HCT116 (cell line): ENCODE data around the gene FBN1. TPM values are rescaled to one million over a fixed set of nuclear protein-coding genes. Genes with fewer than 3 reads are reported as not detected.

Source experiments
- ATAC-seq: fragments of 200-7000 bp; cut with Tn5 transposase; 2 replicates; pipeline ENCODE4 v1.9.1; 2020; ENCODE audit warnings: mild to moderate bottlenecking, moderate library complexity
- BruUV-seq: library from RNA; stranded (reverse); fragments of 400-500 nt; replicated peaks from 2 replicates; lab custom pipeline; 2021; lab: Mats Ljungman, UMichigan
- CTCF ChIA-PET: fragments of 300-600 bp; sonication (Branson Sonifier 250); formaldehyde crosslinking; loops from one replicate; lab custom pipeline; 2021; ENCODE audit warnings: antibody characterized with exemption; lab: Charles Lee
- POLR2A ChIA-PET: fragments of 300-600, 350-600 bp; sonication (Branson Sonifier 250); formaldehyde crosslinking; loops from one replicate; lab custom pipeline; 2021; ENCODE audit warnings: antibody characterized with exemption; lab: Charles Lee
- RAD21 ChIA-PET, 2 experiments: fragments of 300-600 bp; sonication (Branson Sonifier 250); formaldehyde crosslinking; loops; one replicate each; lab custom pipeline; 2023; ENCODE audit warnings: low total read pairs in 2 of 2; ENCODE audit not compliant: uncharacterized antibody in 2 of 2, unreplicated experiment in 2 of 2, low non-redundant PET in 1 of 2; lab: Charles Lee
- DNase-seq: peaks from one replicate; pipeline ENCODE4 v3.0.0-alpha.2; 2010; ENCODE audit warnings: low read depth, low spot score
- H2AFZ ChIP-seq: fragments of 200-600 bp; shearing (Covaris generic), sonication (generic); 2 replicates; pipeline ENCODE4 v1.6.1; 2017; ENCODE audit warnings: low read depth, mixed run types, mixed read lengths, antibody characterized with exemption, low read length; ENCODE audit not compliant: poor library complexity, severe bottlenecking
- H3K27ac ChIP-seq: 2 replicates; pipeline ENCODE4 v1.5.1; 2012; ENCODE audit warnings: low read depth, low read length
- H3K27me3 ChIP-seq: fragments of 200-600 bp; sonication (generic); 2 replicates; pipeline ENCODE4 v1.6.1; 2016; ENCODE audit warnings: mixed run types, low read length, mixed read lengths; ENCODE audit not compliant: insufficient read depth
- H3K36me3 ChIP-seq, 2 experiments: fragments of 200-500 bp in 1 of 2; fragments of 200-600 bp in 1 of 2; sonication (Bioruptor generic) in 1 of 2; sonication (generic) in 1 of 2; 2 replicates each; pipeline versions ENCODE4 v1.5.1 to v1.6.1; 2014 to 2016; ENCODE audit warnings: low read length in 2 of 2, inconsistent platforms in 1 of 2, mixed read lengths in 1 of 2, mixed run types in 1 of 2; ENCODE audit not compliant: insufficient read depth in 2 of 2, control insufficient read depth in 1 of 2
- H3K4me1 ChIP-seq, 2 experiments: fragments of 200-600 bp in 1 of 2; sonication (generic) in 1 of 2; 2 replicates each; pipeline versions ENCODE4 v1.5.1 to v1.6.1; 2012 to 2017; ENCODE audit warnings: low read length in 2 of 2, inconsistent platforms in 1 of 2, mild to moderate bottlenecking in 1 of 2, mixed read lengths in 1 of 2, mixed run types in 1 of 2, moderate library complexity in 1 of 2; ENCODE audit not compliant: insufficient read depth in 2 of 2, control insufficient read depth in 1 of 2
- H3K4me2 ChIP-seq: fragments of 200-600 bp; sonication (generic); 2 replicates; pipeline ENCODE4 v1.6.1; 2017; ENCODE audit warnings: mixed run types, low read length, mixed read lengths
- H3K4me3 ChIP-seq, 2 experiments: fragments of 200-600 bp in 1 of 2; sonication (generic) in 1 of 2; replicated peaks in 1 of 2; 2 replicates each; pipeline ENCODE4 v1.5.1; 2011 to 2016; ENCODE audit warnings: low read length in 2 of 2, control low read depth in 1 of 2, low read depth in 1 of 2, mild to moderate bottlenecking in 1 of 2, mixed read lengths in 1 of 2, mixed run types in 1 of 2
- H3K79me2 ChIP-seq: fragments of 200-600 bp; sonication (generic); 2 replicates; pipeline ENCODE4 v1.6.1; 2017; ENCODE audit warnings: mild to moderate bottlenecking, mixed run types, low read length, moderate library complexity, mixed read lengths; ENCODE audit not compliant: insufficient read depth
- H3K9ac ChIP-seq: fragments of 200-600 bp; sonication (generic); 2 replicates; pipeline ENCODE4 v1.6.1; 2016; ENCODE audit warnings: low read length, mixed read lengths
- H3K9me2 ChIP-seq: fragments of 200-600 bp; sonication (generic), shearing (Covaris generic); 2 replicates; pipeline ENCODE4 v1.6.1; 2017; ENCODE audit warnings: mixed run types, mild to moderate bottlenecking, moderate library complexity; ENCODE audit not compliant: insufficient read depth
- H3K9me3 ChIP-seq, 2 experiments: fragments of 200-500 bp in 1 of 2; fragments of 200-600 bp in 1 of 2; sonication (Bioruptor generic) in 1 of 2; sonication (generic) in 1 of 2; 2 replicates each; pipeline ENCODE4 v1.6.1; 2014 to 2017; ENCODE audit warnings: low read length in 2 of 2, mixed read lengths in 2 of 2, inconsistent platforms in 1 of 2, low read depth in 1 of 2, mild to moderate bottlenecking in 1 of 2, mixed run types in 1 of 2, moderate library complexity in 1 of 2; ENCODE audit not compliant: control insufficient read depth in 1 of 2, insufficient read depth in 1 of 2
- H4K20me1 ChIP-seq: fragments of 200-600 bp; sonication (generic), shearing (Covaris generic); 2 replicates; pipeline ENCODE4 v1.6.1; 2017; ENCODE audit warnings: mixed run types, mild to moderate bottlenecking, moderate library complexity; ENCODE audit not compliant: insufficient read depth
- CTCF ChIP-seq, 3 experiments: fragments of 200-600 bp in 1 of 3; sonication (generic) in 1 of 3; IDR thresholded peaks in 2 of 3; conservative IDR thresholded peaks in 1 of 3; 2 replicates each; pipeline ENCODE4 v1.5.1; 2012 to 2017; ENCODE audit warnings: low read depth in 2 of 3, low read length in 2 of 3, antibody characterized with exemption in 1 of 3, borderline replicate concordance in 1 of 3, control low read depth in 1 of 3, mild to moderate bottlenecking in 1 of 3, mixed read lengths in 1 of 3, mixed run types in 1 of 3, moderate library complexity in 1 of 3; ENCODE audit not compliant: insufficient read depth in 1 of 3
- RAD21 ChIP-seq: IDR thresholded peaks from 2 replicates; pipeline ENCODE4 v1.6.1; 2012; ENCODE audit warnings: low read depth, mild to moderate bottlenecking
- SP1 ChIP-seq: IDR thresholded peaks from 2 replicates; pipeline ENCODE4 v1.6.1; 2012; ENCODE audit warnings: low read depth
- intact Hi-C: fragments of 100-400 bp; cut with micrococcal nuclease; formaldehyde crosslinking; loops from 2 replicates; pipeline ENCODE4 v1.10.0; 2022
- total RNA-seq: library from RNA; stranded (reverse); gene quantifications from one replicate; pipeline ENCODE4 v1.2.1, GENCODE V29; 2021; ENCODE audit not compliant: unreplicated experiment

The FBN1 gene
- total RNA-seq, 1 experiment from 2014 or later = 1.7 TPM

- CTCF ChIA-PET = interaction anchor here (0.7 to 2.1 kb wide), 6 partner anchors 11 to 294 kb away, joined by 4 to 8 read pairs (median 4); no protein-coding TSS in a partner anchor
- peak; percentile 91 for ATAC-seq
Observed at GRCh38 chr15:48507416-48508065, 138.0 kb downstream of the FBN1 start.

More at GRCh38 chr15:48507416-48508065, 138.0 kb downstream of the FBN1 start:
- intact Hi-C loops = no loop called here
- TF ChIP-seq RAD21 (peak; percentile 31; the same call in 1 of the 2 replicates), SP1 (no peak), CTCF (IDR thresholded peaks at IDR 0.05 in 2 of 3, conservative IDR thresholded peaks at IDR 0.05 in 1 of 3; ENCODE audit: borderline replicate concordance in 1 of 3, insufficient read depth in 1 of 3, low read depth in 2 of 3, low read length in 2 of 3) (peak in 2 of 3 experiments; percentile 82 to 84; a peak in 4 of 6 replicates)
- no peaks in the 10 kb centered on the region; a peak in 1 of 4 replicates for H3K4me1 ChIP-seq
- no peaks in the 10 kb centered on the region for H3K79me2 ChIP-seq
- ChIA-PET POLR2A (no interaction called here), RAD21 (no interaction called here)
- no peak overlapping the region for H3K9ac ChIP-seq
- H3K36me3 ChIP-seq = no peaks in the 10 kb centered on the region
- H3K4me3 ChIP-seq = no peak overlapping the region
- no peak overlapping the region for H2AFZ ChIP-seq
- H4K20me1 ChIP-seq = no peaks in the 10 kb centered on the region
- no peak overlapping the region for H3K4me2 ChIP-seq
- BruUV-seq = no TSS peak
- H3K27me3 ChIP-seq = no peaks in the 10 kb centered on the region
- H3K27ac ChIP-seq = no peak overlapping the region
- no peaks in the 10 kb centered on the region for H3K9me3 ChIP-seq
- H3K9me2 ChIP-seq = no peaks in the 10 kb centered on the region
- DNase-seq = peak; percentile 47
